Natural killer cell (primary cell): ENCODE measurements around the gene NGFR. TPM values are rescaled to one million over a fixed set of nuclear protein-coding genes. Genes with fewer than 3 reads are reported as not detected.

ENCODE experiments used
- ATAC-seq, 3 donors: fragments of 150-1000 bp in 2 of 3; fragments of 200-7000 bp in 1 of 3; cut with Tn5 transposase; 1 replicate in 1 of 3; 2 replicates in 2 of 3; pipeline ENCODE4 v1.10.0; 2021; ENCODE audit warnings: mild to moderate bottlenecking in 2 of 3, moderate library complexity in 2 of 3
- DNase-seq, 2 donors: peaks; one replicate each; pipeline versions ENCODE4 v3.0.0 to v3.0.0-alpha.2; 2013 to 2021; ENCODE audit warnings: mixed read lengths in 1 of 2
- H3K27ac ChIP-seq: one replicate; pipeline ENCODE4 v1.5.1; 2013; ENCODE audit warnings: mild to moderate bottlenecking, low read length
- H3K27me3 ChIP-seq: one replicate; pipeline ENCODE4 v1.6.1; 2013; ENCODE audit warnings: low read length; ENCODE audit not compliant: control insufficient read depth, insufficient read depth
- H3K36me3 ChIP-seq: one replicate; pipeline ENCODE4 v1.6.1; 2013; ENCODE audit warnings: low read length; ENCODE audit not compliant: control insufficient read depth, insufficient read depth
- H3K4me1 ChIP-seq: one replicate; pipeline ENCODE4 v1.6.1; 2013; ENCODE audit warnings: low read length; ENCODE audit not compliant: control insufficient read depth, insufficient read depth
- H3K4me3 ChIP-seq: one replicate; pipeline ENCODE4 v1.5.1; 2013; ENCODE audit warnings: low read length
- H3K9me3 ChIP-seq: one replicate; pipeline ENCODE4 v1.6.1; 2013; ENCODE audit warnings: low read length; ENCODE audit not compliant: control insufficient read depth, insufficient read depth
- H3K27ac Mint-ChIP-seq, 2 donors: one replicate each; pipeline ENCODE4 v1.8.0; 2022; ENCODE audit warnings: mild to moderate bottlenecking in 2 of 2, mixed read lengths in 2 of 2, moderate library complexity in 1 of 2
- H3K27me3 Mint-ChIP-seq, 2 donors: one replicate each; pipeline ENCODE4 v1.8.0; 2022; ENCODE audit warnings: low read depth in 2 of 2, mixed read lengths in 2 of 2
- H3K36me3 Mint-ChIP-seq: one replicate; pipeline ENCODE4 v1.8.0; 2022; ENCODE audit warnings: mixed read lengths
- H3K4me1 Mint-ChIP-seq, 2 donors: one replicate each; pipeline ENCODE4 v1.8.0; 2022; ENCODE audit warnings: mixed read lengths in 2 of 2
- H3K4me3 Mint-ChIP-seq: one replicate; pipeline ENCODE4 v1.8.0; 2022; ENCODE audit warnings: mild to moderate bottlenecking, moderate library complexity, mixed read lengths
- H3K9me3 Mint-ChIP-seq, 2 donors: one replicate each; pipeline ENCODE4 v1.8.0; 2022; ENCODE audit warnings: mixed read lengths in 2 of 2
- CTCF ChIP-seq: fragments of 200-600 bp; IDR thresholded peaks from one replicate; pipeline ENCODE4 v1.8.0; 2022; ENCODE audit warnings: antibody characterized with exemption
- WGBS: methylation state at CpG from one replicate; pipeline ENCODE4 v1.1.7; 2013; ENCODE audit warnings: missing lambda C conversion rate; ENCODE audit not compliant: insufficient coverage; 5-methylcytosine and 5-hydroxymethylcytosine counted together
- intact Hi-C: fragments of 100-400 bp; cut with micrococcal nuclease; formaldehyde crosslinking; loops from one replicate; pipeline ENCODE4 v1.14.2; 2022
- total RNA-seq, 4 donors: library from RNA; stranded (reverse); fragments of 120-200 nt in 1 of 4; gene quantifications; one replicate each; pipeline versions ENCODE4 v1.2.3 to v1.2.4, GENCODE V29; 2013 to 2022

NGFR gene
- total RNA-seq, 3 donors from 2014 or later (not counting 1 experiment from before 2014, with no cell fraction given), result 0.91 to 1.8 (median 1.2) TPM

GRCh38 chr17:49523196-49523595 lies 28.1 kb downstream of the NGFR start:
- ATAC-seq (no peak), DNase-seq (peak in 1 of 2 donors; percentile 1)
- Mint-ChIP-seq H3K36me3 (no peaks in the 10 kb centered on the region), H3K27ac (no peak overlapping the region), H3K27me3 (peaks cover 0 to 4% of the 10 kb centered on the region in 2 donors), H3K9me3 (no peaks in the 10 kb centered on the region), H3K4me1 (no peaks in the 10 kb centered on the region), H3K4me3 (no peak overlapping the region)
- no peak overlapping the region for H3K27ac ChIP-seq
- no peak overlapping the region for H3K4me3 ChIP-seq
- peaks cover 9% of the 10 kb centered on the region for H3K4me1 ChIP-seq
- TF ChIP-seq CTCF, result no peak
- H3K36me3 ChIP-seq, result no peaks in the 10 kb centered on the region
- intact Hi-C loops, result no loop called here
- H3K27me3 ChIP-seq, result no peaks in the 10 kb centered on the region
- WGBS, result 85% methylated on average over 5 of the region's 5 CpGs
- H3K9me3 ChIP-seq, result no peaks in the 10 kb centered on the region

- H3K4me3 ChIP-seq, result no peak overlapping the region
- no peaks in the 10 kb centered on the region for H3K27me3 ChIP-seq
- DNase-seq (peak; percentile 23 to 62), ATAC-seq (peak; percentile 76 to 90 (median 85))
- no peak for TF ChIP-seq CTCF
- no peak overlapping the region for H3K4me3 Mint-ChIP-seq
- H3K4me1 ChIP-seq, result peaks cover 9% of the 10 kb centered on the region
- H3K9me3 Mint-ChIP-seq, result no peaks in the 10 kb centered on the region
- H3K27ac ChIP-seq, result no peak overlapping the region
- H3K36me3 ChIP-seq, result no peaks in the 10 kb centered on the region
- H3K36me3 Mint-ChIP-seq, result no peaks in the 10 kb centered on the region
- intact Hi-C loops, result no loop called here
- peaks cover 0 to 5% of the 10 kb centered on the region in 2 donors for H3K27me3 Mint-ChIP-seq
- no peaks in the 10 kb centered on the region for H3K4me1 Mint-ChIP-seq
- H3K27ac Mint-ChIP-seq, result no peak overlapping the region
- no peaks in the 10 kb centered on the region for H3K9me3 ChIP-seq
- WGBS, result 72% methylated on average over 11 of the region's 11 CpGs
These were observed 28.8 kb downstream of the NGFR start for GRCh38 chr17:49523706-49524472.

- H3K4me3 ChIP-seq, result no peak overlapping the region
- no peaks in the 10 kb centered on the region for H3K9me3 ChIP-seq
- no peaks in the 10 kb centered on the region for H3K36me3 ChIP-seq
- intact Hi-C loops, result no loop called here
- Mint-ChIP-seq H3K27ac (no peak overlapping the region), H3K36me3 (no peaks in the 10 kb centered on the region), H3K9me3 (no peaks in the 10 kb centered on the region), H3K27me3 (peaks cover 0 to 11% of the 10 kb centered on the region in 2 donors), H3K4me3 (no peak overlapping the region), H3K4me1 (no peaks in the 10 kb centered on the region)
- TF ChIP-seq CTCF, result no peak
- H3K27ac ChIP-seq, result no peak overlapping the region
- DNase-seq (peak in 1 of 2 donors; percentile 7), ATAC-seq (no peak)
- peaks cover 9% of the 10 kb centered on the region for H3K4me1 ChIP-seq
- WGBS, result 89% methylated on average over 17 of the region's 17 CpGs
- H3K27me3 ChIP-seq, result no peaks in the 10 kb centered on the region
These were observed 29.6 kb downstream of the NGFR start for GRCh38 chr17:49524473-49525359.
